IMR-90 (cell line): ENCODE results near the gene PSMA6. TPM values are rescaled to one million over a fixed set of nuclear protein-coding genes. Genes with fewer than 3 reads are reported as not detected.
A peak's percentile ranks its signal among the peaks of the same experiment; 100 is the strongest.

Experiments
- ATAC-seq: fragments of 200-7000 bp; cut with Tn5 transposase; 2 replicates; pipeline ENCODE4 v1.9.1; 2020; ENCODE audit warnings: low read depth, mild to moderate bottlenecking, moderate library complexity
- BruUV-seq: library from RNA; stranded (reverse); fragments of 400-500 nt; replicated peaks from 2 replicates; lab custom pipeline; 2021; lab: Mats Ljungman, UMichigan
- CTCF ChIA-PET: fragments of 300-600 bp; formaldehyde crosslinking; extraction: SDS; loops from one replicate; lab custom pipeline; 2021; ENCODE audit warnings: antibody characterized with exemption; lab: Yijun Ruan, JAX
- POLR2A ChIA-PET: fragments of 300-600 bp; sonication (Branson Sonifier 250); formaldehyde crosslinking; loops from one replicate; lab custom pipeline; 2022; ENCODE audit warnings: antibody characterized with exemption; ENCODE audit not compliant: unreplicated experiment; lab: Charles Lee
- DNase-seq: peaks from one replicate; pipeline ENCODE4 v3.0.0; 2013
- H2AFZ ChIP-seq: replicated peaks from 2 replicates; pipeline ENCODE3; 2013; ENCODE audit warnings: low read length, mild to moderate bottlenecking; ENCODE audit not compliant: poor library complexity
- H2AK5ac ChIP-seq: 2 replicates; pipeline ENCODE4 v1.6.1; 2013; ENCODE audit warnings: low read depth, low read length, inconsistent platforms
- H2AK9ac ChIP-seq: replicated peaks from 2 replicates; pipeline ENCODE3; 2013; ENCODE audit warnings: mild to moderate bottlenecking, low read depth, low read length, moderate library complexity; ENCODE audit not compliant: poor library complexity
- H2BK120ac ChIP-seq: 2 replicates; pipeline ENCODE4 v1.6.1; 2013; ENCODE audit warnings: low read depth, low read length, inconsistent platforms
- H2BK15ac ChIP-seq: 3 replicates; pipeline ENCODE4 v1.6.1; 2013; ENCODE audit warnings: low read depth, low read length, inconsistent platforms
- H2BK20ac ChIP-seq: 2 replicates; pipeline ENCODE4 v1.6.1; 2013; ENCODE audit warnings: low read depth, mild to moderate bottlenecking, inconsistent platforms, low read length, moderate library complexity
- H2BK5ac ChIP-seq: 2 replicates; pipeline ENCODE4 v1.6.1; 2013; ENCODE audit warnings: mild to moderate bottlenecking, low read depth, low read length, inconsistent platforms; ENCODE audit not compliant: poor library complexity, severe bottlenecking
- H3K14ac ChIP-seq: replicated peaks from 2 replicates; pipeline ENCODE4 v1.6.1; 2013; ENCODE audit warnings: low read depth, low read length, inconsistent platforms
- H3K18ac ChIP-seq: 2 replicates; pipeline ENCODE4 v1.6.1; 2013; ENCODE audit warnings: low read depth, low read length, control low read depth
- H3K23ac ChIP-seq: 2 replicates; pipeline ENCODE4 v1.6.1; 2013; ENCODE audit warnings: low read depth, low read length, inconsistent platforms
- H3K27ac ChIP-seq: 2 replicates; pipeline ENCODE4 v1.5.1; 2013; ENCODE audit warnings: mild to moderate bottlenecking, control low read depth, low read length; ENCODE audit not compliant: insufficient read depth
- H3K27me3 ChIP-seq: 2 replicates; pipeline ENCODE4 v1.6.1; 2013; ENCODE audit warnings: low read length; ENCODE audit not compliant: control insufficient read depth, insufficient read depth
- H3K36me3 ChIP-seq: 2 replicates; pipeline ENCODE4 v1.6.1; 2013; ENCODE audit warnings: low read length, mixed read lengths; ENCODE audit not compliant: control insufficient read depth, insufficient read depth
- H3K4ac ChIP-seq: 2 replicates; pipeline ENCODE4 v1.6.1; 2013; ENCODE audit warnings: low read depth, low read length, inconsistent platforms
- H3K4me1 ChIP-seq: 2 replicates; pipeline ENCODE4 v1.6.1; 2013; ENCODE audit warnings: low read length, mixed read lengths; ENCODE audit not compliant: control insufficient read depth, insufficient read depth
- H3K4me2 ChIP-seq: 2 replicates; pipeline ENCODE4 v1.6.1; 2013; ENCODE audit warnings: low read depth, mild to moderate bottlenecking, control low read depth, low read length, moderate library complexity
- H3K4me3 ChIP-seq: 2 replicates; pipeline ENCODE4 v1.5.1; 2013; ENCODE audit warnings: low read depth, mild to moderate bottlenecking, control low read depth, low read length, moderate library complexity; ENCODE audit not compliant: insufficient read depth
- H3K56ac ChIP-seq: 2 replicates; pipeline ENCODE4 v1.6.1; 2013; ENCODE audit warnings: low read length, inconsistent platforms; ENCODE audit not compliant: insufficient read depth; ENCODE audit errors: extremely low read depth
- H3K79me1 ChIP-seq, 2 experiments: 2 replicates each; pipeline ENCODE4 v1.6.1; 2013; ENCODE audit warnings: low read length in 2 of 2, inconsistent platforms in 1 of 2, low read depth in 1 of 2
- H3K9ac ChIP-seq: 2 replicates; pipeline ENCODE4 v1.6.1; 2013; ENCODE audit warnings: low read depth, low read length, control low read depth
- H3K9me1 ChIP-seq: 2 replicates; pipeline ENCODE4 v1.6.1; 2013; ENCODE audit warnings: low read length, inconsistent platforms; ENCODE audit not compliant: insufficient read depth
- H3K9me3 ChIP-seq: 2 replicates; pipeline ENCODE4 v1.6.1; 2013; ENCODE audit warnings: low read length; ENCODE audit not compliant: control insufficient read depth, insufficient read depth
- H4K20me1 ChIP-seq: 2 replicates; pipeline ENCODE4 v1.6.1; 2013; ENCODE audit warnings: low read length, inconsistent platforms; ENCODE audit not compliant: insufficient read depth
- H4K5ac ChIP-seq: 2 replicates; pipeline ENCODE4 v1.6.1; 2013; ENCODE audit warnings: mild to moderate bottlenecking, low read depth, low read length, control low read depth
- H4K8ac ChIP-seq, 2 experiments: 2 replicates each; pipeline ENCODE4 v1.6.1; 2013; ENCODE audit warnings: low read depth in 2 of 2, low read length in 2 of 2, control low read depth in 1 of 2, inconsistent platforms in 1 of 2
- H4K91ac ChIP-seq: 2 replicates; pipeline ENCODE4 v1.6.1; 2013; ENCODE audit warnings: low read depth, low read length, inconsistent platforms; ENCODE audit not compliant: insufficient read depth
- CEBPB ChIP-seq: IDR thresholded peaks from 2 replicates; pipeline ENCODE4 v1.6.1; 2012; ENCODE audit warnings: low read depth, low read length, improper control_type of control experiment
- NFE2L2 ChIP-seq: fragments of 150-350 bp; IDR thresholded peaks from 2 replicates; pipeline ENCODE4 v1.6.1; 2016; ENCODE audit warnings: low read depth, mild to moderate bottlenecking, low read length
- POLR2A ChIP-seq: IDR thresholded peaks from 2 replicates; pipeline ENCODE4 v1.6.1; 2012; ENCODE audit warnings: mild to moderate bottlenecking, low read depth, low read length
- USF2 ChIP-seq: fragments of 150-350 bp; IDR thresholded peaks from 2 replicates; pipeline ENCODE4 v1.6.1; 2017; ENCODE audit warnings: mild to moderate bottlenecking, antibody characterized with exemption, low read length, low read depth
- WGBS, 2 experiments: methylation state at CpG; one replicate each; pipeline versions ENCODE4 v1.1.5 to v1.1.7; 2013; ENCODE audit warnings: missing lambda C conversion rate in 2 of 2; ENCODE audit not compliant: insufficient read length in 1 of 2; ENCODE audit errors: extremely low coverage in 2 of 2; 5-methylcytosine and 5-hydroxymethylcytosine counted together
- dilution Hi-C: fragments of 300-500 bp; cut with HindIII; formaldehyde crosslinking; loops from one replicate; pipeline ENCODE4 v1.14.3; 2018; ENCODE audit warnings: low sequenced_read_pairs; ENCODE audit not compliant: unreplicated experiment
- in situ Hi-C: fragments of 300-500 bp; cut with MboI; formaldehyde crosslinking; loops from 3 replicates; pipeline ENCODE4 v1.14.3; 2019; ENCODE audit warnings: low sequenced_read_pairs, inconsistent platforms, mixed read lengths
- intact Hi-C: fragments of 100-400 bp; cut with micrococcal nuclease; formaldehyde crosslinking; loops from 2 replicates; pipeline ENCODE4 v1.10.0; 2022
- polyA plus RNA-seq, 3 experiments: library from polyadenylated mRNA; depleted of rRNA; stranded (reverse); fragments of >200 nt; gene quantifications; 2 replicates each; pipeline ENCODE4 v1.2.3, GENCODE V29; 2012; ENCODE audit warnings: low replicate concordance in 1 of 3
- total RNA-seq: library from RNA; depleted of rRNA; stranded (reverse); fragments of >200 nt; gene quantifications from 2 replicates; pipeline ENCODE4 v1.2.3, GENCODE V29; 2012

Gene PSMA6
- total and polyA plus RNA-seq, 2 of the 4 experiments (the other 2 are of a cell fraction) = 184 to 530 TPM

- Histone ChIP-seq H3K9me1 (peaks cover 21% of the 10 kb centered on the region), H3K27ac (peak overlapping the region; percentile 83), H3K56ac (no peak overlapping the region), H3K9me3 (no peaks in the 10 kb centered on the region), H2BK120ac (peak overlapping the region; percentile 90), H2AK5ac (peak overlapping the region; percentile 78), H3K4ac (peak overlapping the region; percentile 88), H3K4me2 (peak overlapping the region; percentile 45), H3K4me1 (peaks cover 32% of the 10 kb centered on the region), H4K5ac (peak overlapping the region; percentile 93), H2BK5ac (peak overlapping the region; percentile 80), H4K20me1 (no peaks in the 10 kb centered on the region), H4K91ac (peak overlapping the region; percentile 85), H3K79me1 (0 out of 4 replicates have a peak, but pooled peaks cover 0 to 6% of the 10 kb centered on the region in 2 experiments), H3K18ac (peak overlapping the region; percentile 68), H2BK20ac (peak overlapping the region; percentile 63), H3K27me3 (no peaks in the 10 kb centered on the region), H2BK15ac (peak overlapping the region; percentile 55; the same call in 2 of the 3 replicates), H3K9ac (peak overlapping the region; percentile 25), H2AK9ac (peak overlapping the region; percentile 66), H3K4me3 (no peak overlapping the region), H3K23ac (peak overlapping the region; percentile 90; the same call in 1 of the 2 replicates), H2AFZ (peak overlapping the region; percentile 84), H4K8ac (peak overlapping the region; percentile 85 to 94), H3K36me3 (no peaks in the 10 kb centered on the region), H3K14ac (peak overlapping the region; percentile 90)
- DNase-seq (peak; percentile 85), ATAC-seq (peak; percentile 63)
- CTCF ChIA-PET = interaction anchor here (0.6 kb wide), 1 partner anchor 201 kb away, joined by 3 read pairs; no protein-coding TSS in a partner anchor
- WGBS, 2 experiments = 18% methylated on average over 6 of the region's 28 CpGs; no CpG with 5 or more reads in 1 of the 2 experiments
- no TSS peak for BruUV-seq
- dilution Hi-C loops (no loop called here), in situ Hi-C loops (no loop called here), intact Hi-C loops (loop anchor here (1.0 kb wide), 1 partner anchor 68 kb away; the partner anchor contains the start of gene NFKBIA)
- POLR2A ChIA-PET = no interaction called here
- TF ChIP-seq CEBPB = peak; percentile 38; the same call in 1 of the 2 replicates
- TF ChIP-seq POLR2A = no peak
- TF ChIP-seq NFE2L2 = no peak
- no peak for TF ChIP-seq USF2
Observed at GRCh38 chr14:35336494-35337268, 44.5 kb downstream of the PSMA6 start.
